GM12801 (cell line): ENCODE results near the gene IAPP.

Source experiments
- TF ChIP-seq, protein P1 (sequence below): IDR thresholded peaks from one replicate; pipeline ENCODE4 v1.5.1; 2011; ENCODE audit warnings: control low read depth; ENCODE audit not compliant: insufficient read length; ENCODE audit errors: extremely low read depth

The IAPP gene

DNA sequence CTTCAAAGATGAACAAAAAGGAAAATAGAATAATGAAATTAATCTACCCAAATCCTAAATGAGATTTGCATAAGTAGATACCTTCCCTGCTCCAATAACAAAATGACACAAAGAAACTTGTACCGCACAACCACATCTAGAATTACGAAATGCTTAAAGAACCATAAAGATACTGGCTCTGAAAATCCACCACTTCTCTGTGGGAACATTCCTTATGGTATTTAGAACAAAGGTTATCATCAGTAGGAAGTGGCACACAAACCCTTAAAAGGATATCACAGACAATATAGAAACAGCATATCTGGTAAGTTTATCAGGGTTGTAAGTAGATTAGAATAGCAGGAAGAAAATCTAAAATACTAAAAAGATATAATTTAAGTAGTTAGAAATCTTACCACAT, 11.6 kb downstream of the IAPP start:
- TF ChIP-seq, protein P1, sequence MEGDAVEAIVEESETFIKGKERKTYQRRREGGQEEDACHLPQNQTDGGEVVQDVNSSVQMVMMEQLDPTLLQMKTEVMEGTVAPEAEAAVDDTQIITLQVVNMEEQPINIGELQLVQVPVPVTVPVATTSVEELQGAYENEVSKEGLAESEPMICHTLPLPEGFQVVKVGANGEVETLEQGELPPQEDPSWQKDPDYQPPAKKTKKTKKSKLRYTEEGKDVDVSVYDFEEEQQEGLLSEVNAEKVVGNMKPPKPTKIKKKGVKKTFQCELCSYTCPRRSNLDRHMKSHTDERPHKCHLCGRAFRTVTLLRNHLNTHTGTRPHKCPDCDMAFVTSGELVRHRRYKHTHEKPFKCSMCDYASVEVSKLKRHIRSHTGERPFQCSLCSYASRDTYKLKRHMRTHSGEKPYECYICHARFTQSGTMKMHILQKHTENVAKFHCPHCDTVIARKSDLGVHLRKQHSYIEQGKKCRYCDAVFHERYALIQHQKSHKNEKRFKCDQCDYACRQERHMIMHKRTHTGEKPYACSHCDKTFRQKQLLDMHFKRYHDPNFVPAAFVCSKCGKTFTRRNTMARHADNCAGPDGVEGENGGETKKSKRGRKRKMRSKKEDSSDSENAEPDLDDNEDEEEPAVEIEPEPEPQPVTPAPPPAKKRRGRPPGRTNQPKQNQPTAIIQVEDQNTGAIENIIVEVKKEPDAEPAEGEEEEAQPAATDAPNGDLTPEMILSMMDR: no peak

GRCh38 chr12:21387174-21387573, 14.5 kb downstream of the IAPP start:
- TF ChIP-seq, protein P1: no peak

DNA sequence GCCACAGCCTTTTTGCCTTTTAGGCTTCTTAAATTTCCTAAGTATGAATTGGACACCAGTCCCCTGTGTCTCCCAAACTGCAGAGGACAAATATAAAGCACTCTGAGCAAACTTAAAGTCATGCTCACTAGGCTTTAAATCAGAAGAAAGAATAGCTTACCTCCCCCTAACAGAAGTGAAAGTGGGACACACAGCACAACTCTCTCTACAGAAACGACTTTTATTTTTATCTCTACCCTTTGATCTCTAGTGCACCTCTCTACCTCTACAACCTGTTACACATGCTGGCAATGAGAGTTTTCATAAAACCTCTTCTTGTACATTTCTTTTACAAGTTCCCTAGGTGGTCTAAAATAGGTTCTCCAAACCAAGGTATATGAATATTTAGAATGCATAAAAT, 19.7 kb downstream of the IAPP start:
- TF ChIP-seq, protein P1: no peak

DNA sequence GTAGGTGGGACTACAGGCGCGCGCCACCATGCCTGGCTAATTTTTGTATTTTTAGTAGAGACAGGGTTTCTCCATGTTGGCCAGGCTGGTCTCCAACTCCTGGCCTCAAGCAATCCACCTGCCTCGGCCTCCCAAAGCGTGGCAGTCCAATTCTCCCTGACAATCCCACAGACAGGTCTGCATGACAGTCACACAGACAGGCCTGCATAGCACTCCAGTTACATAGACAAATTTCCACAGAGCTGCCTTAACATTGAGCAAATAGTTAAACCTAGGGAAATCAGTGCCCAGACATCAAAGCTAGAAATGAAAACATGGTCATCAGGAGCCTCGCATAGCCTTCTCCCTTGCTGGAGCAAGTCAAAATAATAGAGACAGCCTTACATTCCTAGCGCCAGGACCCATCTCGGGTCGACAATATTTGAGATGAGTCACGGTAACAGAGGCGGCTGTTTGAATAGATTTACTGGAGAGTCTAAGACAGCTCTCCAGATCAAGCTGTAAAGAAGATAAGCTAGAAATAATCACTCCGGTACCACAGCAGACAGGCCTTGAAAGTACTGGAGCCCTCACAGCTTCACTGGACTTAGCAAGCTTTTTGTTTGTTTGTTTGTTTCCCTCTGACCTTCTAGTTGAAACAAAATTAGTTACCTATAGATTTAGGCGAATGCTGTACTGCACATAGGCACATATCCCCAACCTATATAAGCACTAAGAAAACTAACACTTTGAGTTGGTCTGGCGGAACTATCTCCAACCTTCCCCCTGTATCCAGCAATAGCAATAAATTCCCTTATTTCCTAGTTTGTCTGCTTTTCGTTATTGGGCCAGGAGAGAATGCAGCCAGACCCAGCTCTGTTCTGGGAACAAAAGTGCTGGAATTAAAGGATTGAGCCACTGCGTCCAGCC, 40.9 kb downstream of the IAPP start:
- TF ChIP-seq, protein P1: no peak

DNA sequence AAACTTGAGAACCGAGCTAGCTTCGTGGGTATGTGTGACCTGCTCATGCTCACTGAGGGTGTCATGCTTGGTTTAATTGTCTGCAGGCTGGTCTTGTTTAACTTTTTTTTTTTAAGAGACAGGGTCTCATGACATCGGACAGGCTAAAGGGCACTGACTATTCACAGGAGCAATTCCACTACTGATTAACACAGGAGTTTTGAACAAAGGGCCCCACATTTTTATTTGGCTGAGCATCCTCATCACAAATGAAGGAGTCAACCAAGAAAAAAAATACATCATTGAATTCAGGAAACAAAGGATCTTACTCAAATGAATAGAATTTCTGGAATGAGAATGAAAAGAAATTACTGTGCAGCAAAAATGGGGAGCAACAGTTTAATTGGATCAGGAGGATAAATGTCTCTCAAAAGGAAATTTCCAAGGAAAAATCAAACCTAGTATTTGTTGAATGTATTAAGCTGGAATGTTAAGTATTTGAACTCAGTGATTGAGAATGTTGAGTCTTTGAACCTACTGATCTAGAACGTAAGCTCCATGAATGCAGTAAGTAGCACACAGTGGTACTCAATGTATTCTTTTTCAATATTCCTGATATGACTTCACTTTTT, 43.9 kb downstream of the IAPP start:
- TF ChIP-seq, protein P1: no peak

DNA sequence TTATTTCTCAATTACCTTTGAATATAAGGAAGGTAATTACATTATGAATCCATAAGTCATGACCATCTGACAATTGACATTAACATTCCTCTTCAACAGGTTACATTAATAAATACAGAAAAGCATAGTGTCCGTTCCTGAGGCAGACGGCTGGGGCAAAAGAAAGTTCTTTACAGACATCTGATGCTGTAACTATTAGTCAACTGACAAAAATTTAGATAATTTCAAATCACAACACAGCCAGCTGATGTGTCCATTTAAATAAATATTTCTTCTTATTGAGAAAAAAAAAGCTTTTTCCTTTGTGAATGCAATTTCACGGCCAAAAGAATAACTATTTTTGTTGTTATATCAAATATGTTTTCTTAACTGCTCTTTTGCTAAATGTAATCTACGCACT, 55.5 kb downstream of the IAPP start:
- TF ChIP-seq, protein P1: no peak
